GM12873 (cell line): ENCODE results near the gene SOX10.

ENCODE experiments used
- CTCF ChIP-seq: IDR thresholded peaks from 2 replicates; pipeline ENCODE4 v1.5.1; 2012; ENCODE audit warnings: low read depth, mild to moderate bottlenecking, moderate library complexity, low read length, control low read depth; ENCODE audit not compliant: insufficient read depth; ENCODE audit errors: missing control alignments

The SOX10 gene

GRCh38 chr22:37983860-37984791 lies at the start of gene SOX10:
SOX10 (minus strand) TSS chr22:37984555; CDS start chr22:37983784, 771 bp downstream.
- TF ChIP-seq CTCF: no peak

DNA sequence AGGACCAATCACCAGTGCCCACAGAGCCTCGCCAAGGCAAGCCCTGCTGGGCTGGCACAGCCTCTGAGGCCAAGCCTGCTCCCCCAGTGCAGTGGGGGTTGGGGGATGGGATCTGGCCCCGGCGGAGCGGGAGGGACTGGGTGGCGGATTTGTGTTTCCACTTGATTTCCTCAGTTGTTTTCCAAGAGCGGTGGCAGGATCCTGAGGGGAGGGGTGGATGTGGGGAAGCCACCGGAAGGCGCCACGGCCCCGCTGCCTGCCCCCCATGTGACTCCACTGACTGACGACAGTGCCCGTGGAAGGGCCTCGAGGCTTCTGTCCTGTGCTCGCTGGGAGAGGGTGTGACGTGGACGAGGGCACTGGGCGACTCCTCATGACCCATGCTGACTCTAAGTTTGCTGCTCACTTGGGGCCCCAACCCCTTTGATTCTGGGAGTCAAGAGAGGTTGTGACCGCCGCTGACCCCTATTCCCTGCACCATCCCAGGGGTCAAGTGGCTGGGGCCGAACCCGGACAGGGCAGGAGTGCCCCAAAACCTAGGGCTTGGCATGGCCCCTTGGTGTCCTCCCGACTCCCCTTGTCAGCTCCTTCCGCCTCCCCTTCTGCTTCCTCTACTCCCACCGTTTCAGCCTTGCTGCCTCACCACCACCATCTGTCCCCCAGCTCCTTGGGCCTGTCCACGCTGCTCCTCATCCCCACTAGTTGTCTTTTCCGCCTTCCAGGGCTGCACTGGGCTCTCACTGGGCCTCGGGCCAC lies 49.3 kb upstream of the SOX10 start:
- no peak for TF ChIP-seq CTCF

GRCh38 chr22:38032681-38033521 lies 48.5 kb upstream of the SOX10 start:
- TF ChIP-seq CTCF: no peak

DNA sequence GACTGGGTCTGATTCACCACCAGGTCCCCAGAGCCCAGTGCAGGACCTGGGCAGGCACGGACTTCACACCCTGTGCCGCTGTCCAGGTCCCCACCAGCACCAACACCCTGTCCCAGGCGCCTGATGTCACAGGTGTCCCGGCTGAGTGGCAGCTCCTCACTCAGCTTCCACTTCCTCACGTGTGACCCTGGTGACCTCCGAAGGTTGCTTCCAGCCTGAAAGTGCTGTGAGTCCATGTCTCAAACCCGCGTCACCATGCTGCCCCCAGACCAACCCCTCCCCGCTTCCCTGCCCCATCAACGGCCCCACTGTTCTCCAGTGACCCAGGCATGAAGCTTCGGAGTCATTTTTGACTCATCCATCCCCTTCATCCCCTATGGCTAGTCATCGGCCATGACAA lies 47.1 kb upstream of the SOX10 start:
- TF ChIP-seq CTCF: no peak

- no peak for TF ChIP-seq CTCF
These were observed 46.2 kb upstream of the SOX10 start for GRCh38 chr22:38030311-38031133.

DNA sequence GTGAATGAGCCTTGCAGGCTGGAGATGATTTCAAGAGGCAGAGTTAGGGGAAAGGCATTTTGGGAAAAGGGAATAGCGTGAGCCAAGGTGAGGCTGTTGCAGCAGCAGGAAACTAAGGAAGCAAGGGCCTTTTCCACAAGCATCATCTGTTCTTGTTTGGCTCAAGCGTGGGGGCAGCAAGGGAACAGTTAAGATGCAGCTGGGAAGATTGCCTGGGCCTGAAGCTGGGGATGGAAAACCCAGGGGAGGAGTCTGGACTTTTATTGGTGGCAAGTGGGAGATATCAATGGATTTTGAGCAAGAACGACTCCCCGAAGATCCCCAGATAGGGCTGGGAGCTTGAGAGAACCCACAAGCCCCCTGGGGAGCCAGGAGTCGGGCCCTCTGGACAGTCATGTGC lies 45.5 kb upstream of the SOX10 start:
- no peak for TF ChIP-seq CTCF
